Panc1 (cell line): Measurements from ENCODE around the gene C11orf68. TPM values are rescaled to one million over a fixed set of nuclear protein-coding genes. Genes with fewer than 3 reads are reported as not detected.
A peak's percentile ranks its signal among the peaks of the same experiment; 100 is the strongest.

Source experiments
- ATAC-seq: fragments of 200-7000 bp; cut with Tn5 transposase; 2 replicates; pipeline ENCODE4 v1.9.1; 2020; ENCODE audit warnings: mild to moderate bottlenecking, moderate library complexity
- BruUV-seq: library from RNA; stranded (reverse); fragments of 400-500 nt; replicated peaks from 2 replicates; lab custom pipeline; 2021; lab: Mats Ljungman, UMichigan
- CTCF ChIA-PET: fragments of 300-600 bp; sonication (Branson Sonifier 250); formaldehyde crosslinking; loops from one replicate; lab custom pipeline; 2022; ENCODE audit warnings: antibody characterized with exemption; lab: Charles Lee
- POLR2A ChIA-PET: fragments of 300-600 bp; sonication (Branson Sonifier 250); formaldehyde crosslinking; loops from one replicate; lab custom pipeline; 2022; ENCODE audit warnings: antibody characterized with exemption; lab: Charles Lee
- DNase-seq: peaks from one replicate; pipeline ENCODE4 v3.0.0-alpha.2; 2010; ENCODE audit warnings: low read depth, low spot score
- H3K27ac ChIP-seq: 2 replicates; pipeline ENCODE4 v1.5.1; 2011; ENCODE audit warnings: mild to moderate bottlenecking, low read length, inconsistent platforms
- H3K27me3 ChIP-seq: fragments of 200-500 bp; sonication (Bioruptor generic); 2 replicates; pipeline ENCODE4 v1.6.0; 2014; ENCODE audit warnings: low read length, inconsistent platforms; ENCODE audit not compliant: control insufficient read depth, insufficient read depth
- H3K36me3 ChIP-seq: fragments of 200-500 bp; sonication (Bioruptor generic); 2 replicates; pipeline ENCODE4 v1.5.1; 2014; ENCODE audit warnings: inconsistent platforms, mild to moderate bottlenecking, low read length, moderate library complexity; ENCODE audit not compliant: control insufficient read depth, insufficient read depth
- H3K4me1 ChIP-seq: 2 replicates; pipeline ENCODE4 v1.5.1; 2011; ENCODE audit warnings: inconsistent platforms, mild to moderate bottlenecking, low read length, moderate library complexity; ENCODE audit not compliant: control insufficient read depth, insufficient read depth
- H3K4me3 ChIP-seq, 2 experiments: 2 replicates each; pipeline ENCODE4 v1.5.1; 2011 to 2012; ENCODE audit warnings: low read depth in 2 of 2, low read length in 2 of 2, mild to moderate bottlenecking in 2 of 2, inconsistent platforms in 1 of 2, moderate library complexity in 1 of 2
- H3K9me3 ChIP-seq: fragments of 200-500 bp; sonication (Bioruptor generic); 2 replicates; pipeline ENCODE4 v1.5.1; 2014; ENCODE audit warnings: low read depth, mild to moderate bottlenecking, inconsistent platforms, low read length, moderate library complexity; ENCODE audit not compliant: control insufficient read depth, insufficient read depth
- CTCF ChIP-seq: fragments of 450-650 bp; IDR thresholded peaks from 2 replicates; pipeline ENCODE4 v1.5.1; 2017; ENCODE audit warnings: mild to moderate bottlenecking
- POLR2AphosphoS5 ChIP-seq: IDR thresholded peaks from 2 replicates; pipeline ENCODE4 v1.6.1; 2012; ENCODE audit warnings: mild to moderate bottlenecking, low read depth, low read length, moderate library complexity
- REST ChIP-seq, 2 experiments: IDR thresholded peaks; 2 replicates each; pipeline ENCODE4 v1.6.1; 2011 to 2012; ENCODE audit warnings: low read depth in 2 of 2, control low read depth in 1 of 2, low read length in 1 of 2, mild to moderate bottlenecking in 1 of 2, moderate library complexity in 1 of 2; ENCODE audit not compliant: insufficient read depth in 1 of 2
- SIN3A ChIP-seq: IDR thresholded peaks from 2 replicates; pipeline ENCODE4 v1.6.1; 2012; ENCODE audit warnings: low read depth, mild to moderate bottlenecking, low read length, moderate library complexity, borderline replicate concordance; ENCODE audit not compliant: insufficient read depth
- TCF7L2 ChIP-seq: IDR thresholded peaks from 2 replicates; pipeline ENCODE4 v1.6.1; 2011; ENCODE audit warnings: mild to moderate bottlenecking, low read depth, low read length, inconsistent platforms
- in situ Hi-C: cut with HindIII; loops from 2 replicates; pipeline ENCODE4 v1.10.0; 2016; ENCODE audit warnings: low sequenced_read_pairs, low pct_unique_long_range_greater_than_20kb
- intact Hi-C: fragments of 100-400 bp; cut with micrococcal nuclease; formaldehyde crosslinking; loops from one replicate; pipeline ENCODE4 v1.10.0; 2022; ENCODE audit not compliant: unreplicated experiment
- total RNA-seq: library from RNA; stranded (reverse); gene quantifications from one replicate; pipeline ENCODE4 v1.2.1, GENCODE V29; 2021; ENCODE audit not compliant: unreplicated experiment

The C11orf68 gene
- total RNA-seq, 1 experiment from 2014 or later: 84.7 TPM

- CTCF ChIA-PET: no interaction called here
- no peaks in the 10 kb centered on the region for H3K9me3 ChIP-seq
- in situ Hi-C loops: no loop called here
Measured at GRCh38 chr11:65928667-65929066, 9.8 kb upstream of the C11orf68 start.

GRCh38 chr11:65927904-65928397 is 9.1 kb upstream of the C11orf68 start:
- no TSS peak for BruUV-seq
- ATAC-seq: peak; percentile 31
- intact Hi-C loops: no loop called here

More at GRCh38 chr11:65928667-65929066, 9.8 kb upstream of the C11orf68 start:
- TF ChIP-seq CTCF (no peak), REST (IDR thresholded peaks at IDR 0.05; ENCODE audit: insufficient read depth in 1 of 2, low read depth in 2 of 2, low read length in 1 of 2) (no peak), SIN3A (no peak), TCF7L2 (no peak), POLR2AphosphoS5 (no peak)
- no peak overlapping the region for H3K4me3 ChIP-seq
- intact Hi-C loops: no loop called here
- ATAC-seq (no peak), DNase-seq (no peak)
- no peaks in the 10 kb centered on the region for H3K36me3 ChIP-seq
- BruUV-seq: no TSS peak
- H3K4me1 ChIP-seq: peaks cover 14% of the 10 kb centered on the region
- POLR2A ChIA-PET: interaction anchor here (0.6 kb wide), 1 partner anchor 76 kb away, joined by 4 read pairs; no protein-coding TSS in a partner anchor
- H3K27me3 ChIP-seq: no peaks in the 10 kb centered on the region
- no peak overlapping the region for H3K27ac ChIP-seq

More at GRCh38 chr11:65927904-65928397, 9.1 kb upstream of the C11orf68 start:
- no peaks in the 10 kb centered on the region for H3K36me3 ChIP-seq
- no peak overlapping the region for H3K27ac ChIP-seq
- peaks cover 14% of the 10 kb centered on the region for H3K4me1 ChIP-seq
- ChIA-PET POLR2A (no interaction called here), CTCF (interaction anchor here (0.7 kb wide), 1 partner anchor 22 kb away, joined by 3 read pairs; no protein-coding TSS in a partner anchor)
- H3K27me3 ChIP-seq: no peaks in the 10 kb centered on the region
- in situ Hi-C loops: no loop called here
- TF ChIP-seq CTCF (no peak), REST (IDR thresholded peaks at IDR 0.05; ENCODE audit: insufficient read depth in 1 of 2, low read depth in 2 of 2, low read length in 1 of 2) (no peak), POLR2AphosphoS5 (peak; percentile 40; the same call in 1 of the 2 replicates), TCF7L2 (no peak), SIN3A (no peak)
- no peak overlapping the region for H3K4me3 ChIP-seq
- no peak for DNase-seq
- H3K9me3 ChIP-seq: no peaks in the 10 kb centered on the region
